GM12873 (cell line): ENCODE measurements around the gene PLXNB3.

Experiments used
- TF ChIP-seq, protein P1 (sequence below): IDR thresholded peaks from 2 replicates; pipeline ENCODE4 v1.5.1; 2012; ENCODE audit warnings: low read depth, mild to moderate bottlenecking, moderate library complexity, low read length, control low read depth; ENCODE audit not compliant: insufficient read depth; ENCODE audit errors: missing control alignments

The PLXNB3 gene

DNA sequence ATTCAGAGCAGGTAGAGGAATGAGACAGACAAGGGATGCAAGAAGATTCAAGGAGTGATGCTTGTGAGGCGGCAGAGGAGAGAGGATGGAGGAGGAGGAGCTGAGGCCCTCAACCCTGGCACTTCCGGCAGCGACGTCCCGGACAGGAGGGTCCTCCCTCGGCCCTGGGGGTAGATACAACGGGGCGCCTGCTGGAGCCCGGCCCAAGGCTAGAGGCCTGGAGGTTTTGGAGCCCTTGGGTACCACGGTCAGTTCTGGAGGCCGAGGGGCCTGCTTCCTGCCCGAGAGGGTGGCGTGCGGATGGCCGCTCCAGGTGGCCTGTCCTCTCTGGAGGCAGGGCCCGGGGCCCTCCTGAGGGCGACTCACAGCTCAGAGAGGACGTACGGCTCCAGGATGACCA lies 43.9 kb downstream of the PLXNB3 start:
- TF ChIP-seq, protein P1, sequence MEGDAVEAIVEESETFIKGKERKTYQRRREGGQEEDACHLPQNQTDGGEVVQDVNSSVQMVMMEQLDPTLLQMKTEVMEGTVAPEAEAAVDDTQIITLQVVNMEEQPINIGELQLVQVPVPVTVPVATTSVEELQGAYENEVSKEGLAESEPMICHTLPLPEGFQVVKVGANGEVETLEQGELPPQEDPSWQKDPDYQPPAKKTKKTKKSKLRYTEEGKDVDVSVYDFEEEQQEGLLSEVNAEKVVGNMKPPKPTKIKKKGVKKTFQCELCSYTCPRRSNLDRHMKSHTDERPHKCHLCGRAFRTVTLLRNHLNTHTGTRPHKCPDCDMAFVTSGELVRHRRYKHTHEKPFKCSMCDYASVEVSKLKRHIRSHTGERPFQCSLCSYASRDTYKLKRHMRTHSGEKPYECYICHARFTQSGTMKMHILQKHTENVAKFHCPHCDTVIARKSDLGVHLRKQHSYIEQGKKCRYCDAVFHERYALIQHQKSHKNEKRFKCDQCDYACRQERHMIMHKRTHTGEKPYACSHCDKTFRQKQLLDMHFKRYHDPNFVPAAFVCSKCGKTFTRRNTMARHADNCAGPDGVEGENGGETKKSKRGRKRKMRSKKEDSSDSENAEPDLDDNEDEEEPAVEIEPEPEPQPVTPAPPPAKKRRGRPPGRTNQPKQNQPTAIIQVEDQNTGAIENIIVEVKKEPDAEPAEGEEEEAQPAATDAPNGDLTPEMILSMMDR, result no peak

DNA sequence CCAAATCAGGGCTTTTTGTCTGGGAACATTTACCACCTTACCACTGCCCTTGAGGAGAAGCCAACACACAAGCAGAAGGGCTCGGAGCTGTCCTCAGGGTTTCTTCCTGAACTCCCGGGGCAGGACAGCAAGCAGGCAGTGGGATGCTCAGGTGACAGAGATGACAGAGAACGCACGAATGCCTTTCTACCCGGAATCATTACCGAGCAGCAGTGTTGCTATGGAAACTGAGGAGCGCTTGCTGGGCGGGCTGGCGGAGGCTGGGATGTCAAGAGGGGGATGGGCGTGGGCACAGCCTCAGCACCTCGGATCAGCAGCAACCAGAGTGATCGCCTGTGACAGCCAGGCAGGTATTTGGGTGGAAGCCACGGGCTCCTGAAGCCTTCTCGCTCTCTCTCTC lies 48.2 kb downstream of the PLXNB3 start:
- TF ChIP-seq, protein P1, result no peak

DNA sequence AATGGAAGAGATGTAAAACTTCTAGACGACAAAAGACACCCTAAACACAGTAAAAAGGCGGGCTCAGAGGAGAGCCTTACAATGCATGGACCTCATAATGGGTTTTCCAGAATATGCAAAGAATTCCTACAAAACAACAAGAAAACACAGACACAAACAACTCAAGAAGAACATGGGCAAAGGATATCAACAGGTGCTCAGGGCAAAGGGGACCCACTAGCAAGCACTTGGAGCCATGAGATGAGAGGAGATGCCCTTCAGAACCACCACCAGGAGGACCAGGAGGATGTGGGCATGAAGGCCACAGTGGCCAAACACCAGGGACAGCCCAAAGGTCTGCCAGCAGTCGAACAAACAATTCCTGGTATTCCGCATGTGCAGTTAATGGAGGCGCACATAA lies 49.1 kb downstream of the PLXNB3 start:
- TF ChIP-seq, protein P1, result no peak

DNA sequence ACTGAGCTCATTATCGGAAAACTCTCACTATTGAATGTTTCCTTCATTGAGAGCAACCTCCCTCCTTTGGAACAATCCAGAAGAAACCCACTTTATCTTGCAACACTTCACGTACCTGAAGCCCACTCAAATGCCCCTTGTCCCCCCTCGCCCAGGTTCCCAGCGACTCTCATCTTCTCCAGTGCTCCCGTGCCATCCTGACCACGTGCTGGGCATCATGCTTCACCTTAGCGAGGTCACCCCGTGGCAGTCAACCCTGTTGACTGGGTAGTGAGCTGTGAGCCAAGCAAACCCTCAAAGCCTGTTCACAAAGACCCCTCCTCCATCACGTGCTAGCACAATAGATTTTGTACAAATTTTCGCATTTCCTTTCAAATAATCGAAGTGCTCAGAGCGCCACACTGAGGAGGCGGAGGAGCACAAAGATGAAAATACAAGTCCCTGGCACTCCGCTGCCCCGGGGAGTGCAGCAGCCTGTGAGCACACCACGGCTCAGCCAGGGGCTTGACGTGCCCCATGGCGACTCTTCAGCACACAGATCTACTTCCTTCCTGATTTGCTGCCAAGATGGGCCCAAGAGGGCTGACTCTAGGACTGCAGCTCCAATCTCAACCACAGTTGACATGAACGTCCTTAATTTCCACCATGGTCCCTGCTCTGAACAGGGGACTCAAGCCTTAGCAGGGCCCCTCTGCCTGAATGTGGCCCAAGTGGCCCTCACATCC lies 50.7 kb downstream of the PLXNB3 start:
- TF ChIP-seq, protein P1, result no peak

DNA sequence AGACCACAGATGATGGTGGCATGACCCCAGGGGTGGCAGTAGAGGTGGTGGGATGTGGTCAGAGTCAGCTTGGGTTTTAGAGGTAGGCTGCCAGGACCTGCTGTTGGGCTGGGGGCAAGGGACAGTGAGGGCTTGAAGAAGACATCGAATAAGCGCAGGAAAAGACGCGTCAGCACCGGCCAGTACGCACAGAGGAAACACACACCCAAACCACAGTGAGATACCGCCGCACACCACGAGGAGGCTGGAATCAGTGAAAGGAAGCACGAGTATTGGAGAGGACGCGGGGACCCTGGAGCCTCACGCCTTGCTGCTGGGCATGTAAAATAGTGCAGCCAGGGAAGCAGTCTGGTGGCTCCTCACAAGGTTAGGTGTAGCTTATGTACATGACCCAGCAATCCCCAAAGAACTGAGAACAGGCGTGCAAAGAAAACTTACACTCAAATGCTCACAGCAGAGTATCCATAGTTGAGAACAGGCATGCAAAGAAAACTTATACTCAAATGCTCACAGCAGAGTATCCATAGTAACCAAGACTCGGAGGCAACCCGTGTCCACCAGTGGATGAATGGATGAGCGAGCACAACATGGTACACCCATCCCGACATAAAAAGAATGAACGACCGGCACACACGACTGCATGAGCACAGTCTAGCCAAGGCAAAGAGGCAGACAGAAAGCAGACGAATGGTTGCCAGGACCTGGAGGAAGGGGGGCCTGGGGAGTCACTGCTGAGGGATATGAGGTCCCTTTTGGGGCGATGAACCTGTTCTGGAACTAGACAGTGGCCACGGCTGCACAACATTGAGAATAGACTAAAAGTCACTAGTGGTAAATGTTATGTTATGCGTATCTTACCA lies 53.0 kb downstream of the PLXNB3 start:
- TF ChIP-seq, protein P1, result peak; percentile 28

DNA sequence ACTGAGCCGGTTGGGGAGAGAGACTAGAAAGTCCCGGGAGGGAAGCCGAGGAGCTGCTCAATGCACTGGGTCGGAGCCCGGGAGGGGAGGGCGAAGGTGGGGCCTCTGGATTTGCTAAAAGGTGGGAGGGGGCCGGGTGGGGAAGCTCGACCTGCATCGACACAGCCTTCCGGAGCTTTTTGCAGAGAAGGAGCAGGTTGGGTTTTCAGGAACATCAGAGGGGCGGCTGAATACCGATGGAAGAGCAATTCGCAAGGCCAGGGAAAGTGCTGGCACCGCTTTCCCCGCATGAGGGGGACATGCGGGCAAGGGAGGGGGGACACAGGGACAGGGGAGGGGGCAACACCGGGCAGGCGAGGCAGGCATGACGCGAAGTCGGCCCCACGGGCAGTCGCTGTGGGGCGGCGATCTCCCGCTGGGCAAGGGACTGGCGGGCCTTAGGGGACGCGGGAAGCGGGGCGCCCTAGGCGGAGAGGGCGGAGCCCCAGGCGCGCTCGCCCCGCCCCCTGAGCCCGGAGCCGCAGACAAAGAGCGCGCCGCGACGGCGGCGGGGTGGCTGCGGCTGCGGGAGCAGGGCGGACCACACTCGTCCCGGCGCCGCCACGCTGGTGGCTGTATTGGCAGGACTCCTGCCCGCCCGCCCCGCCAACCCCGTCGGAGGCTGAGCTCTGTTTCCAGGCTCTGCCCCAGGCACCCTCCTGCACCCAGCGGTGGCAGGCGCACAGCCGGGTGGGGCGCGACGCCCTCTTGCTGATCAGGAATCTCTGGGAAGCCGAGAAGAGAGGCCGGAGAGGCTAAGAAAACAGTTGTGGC lies 54.7 kb downstream of the PLXNB3 start:
- TF ChIP-seq, protein P1, result no peak
